Measurements from ENCODE around the gene BMF. TPM values are rescaled to one million over a fixed set of nuclear protein-coding genes. Genes with fewer than 3 reads are reported as not detected.
"Not testable (repeated sequence)": the region's sequence is repeated elsewhere in the genome, so short reads cannot be mapped to it uniquely, and the experiment has no call there.

Gene BMF
- total and polyA plus RNA-seq, 4 donors: 0.63 to 10.2 (median 4.0) TPM

- TF ChIP-seq CTCF (IDR thresholded peaks at IDR 0.05; ENCODE audit: low read depth, low read length, missing input control): no peak
- TF ChIP-seq FOXA1 (IDR thresholded peaks at IDR 0.05): no peak
Measured at GRCh38 chr15:40125950-40126349, 17.3 kb upstream of the BMF start (continued).

DNA sequence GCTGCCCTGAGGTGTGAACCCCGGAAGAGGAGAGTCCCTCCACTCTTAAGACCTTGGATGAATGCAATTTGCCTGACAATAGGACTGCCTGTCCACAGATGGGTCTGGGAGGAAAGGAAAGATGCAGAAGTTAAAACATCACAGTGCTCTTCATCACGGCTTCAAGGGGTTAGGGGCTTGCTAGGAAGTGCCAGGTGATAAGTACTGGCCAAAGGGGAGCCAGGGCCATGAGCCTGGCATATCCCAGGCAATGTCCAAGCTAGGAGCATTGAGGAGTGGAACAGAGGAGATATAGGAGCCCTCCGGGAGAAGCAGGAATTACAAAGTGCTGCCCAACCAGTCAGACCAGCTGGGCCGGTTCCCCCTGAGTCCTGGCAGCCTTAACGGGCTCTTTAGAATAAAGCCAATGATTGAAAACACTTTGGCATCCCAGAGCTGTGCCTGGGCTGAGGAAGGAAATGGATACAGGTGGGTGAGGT is 16.2 kb upstream of the BMF start:
- not testable (repeated sequence) for H3K9me3 ChIP-seq (ENCODE audit: control insufficient read depth in 4 of 4, low read length in 3 of 4); H3K27me3 ChIP-seq (ENCODE audit: control insufficient read depth in 4 of 4, insufficient read depth in 4 of 4, low read length in 3 of 4); DNase-seq (ENCODE audit: low spot score); H3K9ac ChIP-seq (ENCODE audit: low read depth in 1 of 2, low read length in 2 of 2); H3K4me3 ChIP-seq (ENCODE audit: low read depth in 1 of 3, low read length in 3 of 3); H3K4me1 ChIP-seq (ENCODE audit: control insufficient read depth in 4 of 4, insufficient read depth in 4 of 4, low read length in 3 of 4); H3K36me3 ChIP-seq (ENCODE audit: control insufficient read depth in 4 of 4, insufficient read depth in 3 of 4, low read depth in 1 of 4, low read length in 3 of 4); H3K27ac ChIP-seq (ENCODE audit: low read depth in 1 of 2, low read length in 2 of 2)
- 85% methylated on average over 4 of the region's 5 CpGs for WGBS

DNA sequence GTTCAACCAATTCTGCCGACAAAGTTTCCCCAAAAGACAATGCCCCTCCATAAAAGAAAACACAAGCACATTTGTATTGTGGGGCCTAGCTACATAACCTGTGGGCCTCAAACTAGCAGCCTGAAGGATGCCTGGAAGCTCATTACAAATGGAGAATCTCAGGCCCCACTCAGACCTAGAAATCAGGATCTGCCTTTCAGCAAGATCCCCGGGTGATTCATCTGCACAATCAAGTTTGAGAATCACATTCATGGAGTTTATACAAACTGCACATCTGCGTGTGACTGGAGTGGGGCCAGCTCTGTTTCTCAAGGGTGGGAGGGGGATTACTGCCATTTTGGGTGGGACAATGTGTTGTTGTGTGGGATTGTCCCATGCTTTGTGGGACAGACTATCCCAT is 15.7 kb upstream of the BMF start:
- not testable (repeated sequence) for H3K9me3 ChIP-seq (ENCODE audit: control insufficient read depth in 4 of 4, low read length in 3 of 4); H3K27ac ChIP-seq (ENCODE audit: low read depth in 1 of 2, low read length in 2 of 2); H3K9ac ChIP-seq (ENCODE audit: low read depth in 1 of 2, low read length in 2 of 2); DNase-seq (ENCODE audit: low spot score); H3K4me3 ChIP-seq (ENCODE audit: low read depth in 1 of 3, low read length in 3 of 3); H3K36me3 ChIP-seq (ENCODE audit: control insufficient read depth in 4 of 4, insufficient read depth in 3 of 4, low read depth in 1 of 4, low read length in 3 of 4); H3K27me3 ChIP-seq (ENCODE audit: control insufficient read depth in 4 of 4, insufficient read depth in 4 of 4, low read length in 3 of 4); H3K4me1 ChIP-seq (ENCODE audit: control insufficient read depth in 4 of 4, insufficient read depth in 4 of 4, low read length in 3 of 4)
- WGBS: 86% methylated on average over 3 of the region's 3 CpGs

DNA sequence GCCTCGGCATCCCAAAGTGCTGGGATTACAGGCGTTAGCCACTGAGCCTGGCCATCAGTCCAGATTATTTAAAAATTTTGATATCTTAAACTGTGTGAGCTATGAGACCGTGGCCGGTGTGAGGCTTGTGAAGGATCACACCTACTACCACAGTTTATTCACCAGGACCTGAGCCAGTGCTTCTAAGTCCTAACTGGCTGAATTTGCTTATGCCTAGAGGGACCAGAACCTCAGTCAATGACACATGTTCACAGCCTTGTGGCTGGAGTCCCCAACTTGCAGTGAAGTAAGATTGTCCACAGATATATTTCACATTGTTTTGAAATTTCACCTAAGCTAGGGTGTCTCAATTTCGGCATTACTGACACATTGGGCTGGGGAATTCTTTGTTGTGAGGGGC is 15.2 kb upstream of the BMF start:
- H3K9ac ChIP-seq (ENCODE audit: low read depth in 1 of 2, low read length in 2 of 2); DNase-seq (ENCODE audit: low spot score); H3K36me3 ChIP-seq (ENCODE audit: control insufficient read depth in 4 of 4, insufficient read depth in 3 of 4, low read depth in 1 of 4, low read length in 3 of 4); H3K27me3 ChIP-seq (ENCODE audit: control insufficient read depth in 4 of 4, insufficient read depth in 4 of 4, low read length in 3 of 4); H3K4me1 ChIP-seq (ENCODE audit: control insufficient read depth in 4 of 4, insufficient read depth in 4 of 4, low read length in 3 of 4); H3K9me3 ChIP-seq (ENCODE audit: control insufficient read depth in 4 of 4, low read length in 3 of 4); H3K4me3 ChIP-seq (ENCODE audit: low read depth in 1 of 3, low read length in 3 of 3); H3K27ac ChIP-seq (ENCODE audit: low read depth in 1 of 2, low read length in 2 of 2): not testable (repeated sequence)
- 94% methylated on average over 5 of the region's 5 CpGs for WGBS

- H3K9ac ChIP-seq (ENCODE audit: low read depth in 1 of 2, low read length in 2 of 2); DNase-seq (ENCODE audit: low spot score): not testable (repeated sequence)
- WGBS: 81% methylated on average over 1 of the region's 1 CpG
Measured at GRCh38 chr15:40122989-40123388, 14.3 kb upstream of the BMF start.

GRCh38 chr15:40121911-40122638 is 13.4 kb upstream of the BMF start:
- H3K9ac ChIP-seq (ENCODE audit: low read depth in 1 of 2, low read length in 2 of 2): no peak overlapping the region
- no peak overlapping the region for H3K27ac ChIP-seq (ENCODE audit: low read depth in 1 of 2, low read length in 2 of 2)
- DNase-seq (ENCODE audit: low spot score): no peak
- no peaks in the 10 kb centered on the region for H3K27me3 ChIP-seq (ENCODE audit: control insufficient read depth in 4 of 4, insufficient read depth in 4 of 4, low read length in 3 of 4)
- 81% methylated on average over 6 of the region's 6 CpGs for WGBS
- no peaks in the 10 kb centered on the region for H3K36me3 ChIP-seq (ENCODE audit: control insufficient read depth in 4 of 4, insufficient read depth in 3 of 4, low read depth in 1 of 4, low read length in 3 of 4)
- H3K9me3 ChIP-seq (ENCODE audit: control insufficient read depth in 4 of 4, low read length in 3 of 4): no peaks in the 10 kb centered on the region
- H3K4me1 ChIP-seq (ENCODE audit: control insufficient read depth in 4 of 4, insufficient read depth in 4 of 4, low read length in 3 of 4): no peaks in the 10 kb centered on the region
- H3K4me3 ChIP-seq (ENCODE audit: low read depth in 1 of 3, low read length in 3 of 3): no peak overlapping the region
- TF ChIP-seq HNF4G (IDR thresholded peaks at IDR 0.05) (no peak), CTCF (IDR thresholded peaks at IDR 0.05; ENCODE audit: low read depth, low read length, missing input control) (no peak), TAF1 (conservative IDR thresholded peaks at IDR 0.05) (no peak), GABPA (IDR thresholded peaks at IDR 0.05 in 1 of 2, conservative IDR thresholded peaks at IDR 0.05 in 1 of 2) (no peak), EGR1 (IDR thresholded peaks at IDR 0.05; ENCODE audit: low read depth in 2 of 2) (no peak), JUND (IDR thresholded peaks at IDR 0.05) (no peak), RXRA (IDR thresholded peaks at IDR 0.05) (no peak), HNF4A (conservative IDR thresholded peaks at IDR 0.05) (no peak), SP1 (IDR thresholded peaks at IDR 0.05) (no peak), RAD21 (IDR thresholded peaks at IDR 0.05) (no peak), FOXA2 (IDR thresholded peaks at IDR 0.05) (no peak)

More at GRCh38 chr15:40122989-40123388, 14.3 kb upstream of the BMF start:
- not testable (repeated sequence) for H3K36me3 ChIP-seq (ENCODE audit: control insufficient read depth in 4 of 4, insufficient read depth in 3 of 4, low read depth in 1 of 4, low read length in 3 of 4); H3K27ac ChIP-seq (ENCODE audit: low read depth in 1 of 2, low read length in 2 of 2); H3K4me3 ChIP-seq (ENCODE audit: low read depth in 1 of 3, low read length in 3 of 3); H3K9me3 ChIP-seq (ENCODE audit: control insufficient read depth in 4 of 4, low read length in 3 of 4); H3K4me1 ChIP-seq (ENCODE audit: control insufficient read depth in 4 of 4, insufficient read depth in 4 of 4, low read length in 3 of 4); H3K27me3 ChIP-seq (ENCODE audit: control insufficient read depth in 4 of 4, insufficient read depth in 4 of 4, low read length in 3 of 4)
